ENCODE results near the gene NSRP1.
"Not testable (repeated sequence)": the region's sequence is repeated elsewhere in the genome, so short reads cannot be mapped to it uniquely, and the experiment has no call there.

Gene NSRP1, protein sequence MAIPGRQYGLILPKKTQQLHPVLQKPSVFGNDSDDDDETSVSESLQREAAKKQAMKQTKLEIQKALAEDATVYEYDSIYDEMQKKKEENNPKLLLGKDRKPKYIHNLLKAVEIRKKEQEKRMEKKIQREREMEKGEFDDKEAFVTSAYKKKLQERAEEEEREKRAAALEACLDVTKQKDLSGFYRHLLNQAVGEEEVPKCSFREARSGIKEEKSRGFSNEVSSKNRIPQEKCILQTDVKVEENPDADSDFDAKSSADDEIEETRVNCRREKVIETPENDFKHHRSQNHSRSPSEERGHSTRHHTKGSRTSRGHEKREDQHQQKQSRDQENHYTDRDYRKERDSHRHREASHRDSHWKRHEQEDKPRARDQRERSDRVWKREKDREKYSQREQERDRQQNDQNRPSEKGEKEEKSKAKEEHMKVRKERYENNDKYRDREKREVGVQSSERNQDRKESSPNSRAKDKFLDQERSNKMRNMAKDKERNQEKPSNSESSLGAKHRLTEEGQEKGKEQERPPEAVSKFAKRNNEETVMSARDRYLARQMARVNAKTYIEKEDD

DNA sequence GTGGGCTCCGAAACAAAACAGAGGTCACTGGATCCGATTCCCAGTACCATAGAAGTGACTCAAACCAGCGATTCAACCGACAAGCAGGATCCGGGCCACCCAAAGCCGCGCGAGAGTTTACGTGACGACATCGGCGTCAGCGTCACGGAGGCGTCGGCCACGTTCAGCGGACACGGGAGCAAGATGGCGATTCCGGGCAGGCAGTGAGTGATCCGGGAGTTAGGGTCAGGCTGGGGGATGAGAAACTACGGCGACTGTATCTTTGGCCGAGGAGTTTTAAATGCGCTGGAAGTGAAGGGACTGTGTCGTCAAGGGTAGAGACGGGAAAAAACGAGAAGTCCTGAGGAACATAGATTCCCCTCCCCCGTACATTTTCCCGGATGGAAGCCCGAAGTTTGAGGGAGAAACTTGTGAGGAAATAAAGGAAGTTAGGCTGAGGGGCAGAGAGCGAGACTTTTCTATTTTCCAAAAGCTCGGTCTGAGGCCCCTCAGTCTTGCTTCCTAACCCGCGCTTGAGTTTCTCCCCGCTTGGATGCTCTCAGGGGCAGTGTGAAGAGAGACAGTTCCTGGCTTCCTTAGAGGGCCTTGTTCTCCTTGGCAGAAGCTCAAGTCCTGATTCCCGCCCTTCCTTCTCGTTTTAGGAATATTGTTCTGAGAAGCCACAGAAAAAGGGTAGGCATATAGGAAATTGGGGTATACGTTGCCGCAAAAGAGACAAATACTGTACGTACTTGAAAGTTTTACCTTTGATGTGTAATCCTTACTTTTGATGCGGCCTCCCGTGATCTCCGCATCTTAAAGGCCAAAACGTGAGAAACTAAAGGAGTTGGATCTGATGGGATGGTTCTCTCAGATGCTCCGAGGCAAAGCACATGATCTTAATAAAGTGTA lies at the start of gene NSRP1:
Gene NSRP1 (plus strand): TSS at position 156 of the 891 bp plus-strand sequence. CDS start 28 bp downstream, at position 184.
- in situ Hi-C loops (cut with MboI; ENCODE audit: low pct_unique_long_range_greater_than_20kb, low sequenced_read_pairs): no loop called here
- peak; percentile 96 for DNase-seq

DNA sequence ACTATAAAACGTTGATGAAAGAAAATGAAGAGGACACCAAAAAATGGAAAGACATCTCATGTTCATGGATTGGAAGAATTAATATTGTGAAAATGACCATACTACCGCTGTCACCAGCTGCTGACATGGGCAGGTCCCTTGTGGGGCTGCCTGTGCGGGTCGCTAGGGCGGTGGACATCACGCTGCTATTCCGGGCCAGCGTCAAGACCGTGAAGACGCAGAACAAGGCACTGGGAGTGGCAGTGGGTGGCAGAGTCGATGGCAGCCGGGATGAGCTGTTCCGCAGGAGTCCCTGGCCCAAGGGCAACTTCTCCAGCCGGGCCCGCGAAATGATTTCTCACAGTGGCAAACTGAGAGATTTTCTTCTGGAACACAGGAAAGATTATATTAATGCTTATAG lies 48.2 kb upstream of the NSRP1 start:
- in situ Hi-C loops (cut with MboI; ENCODE audit: low pct_unique_long_range_greater_than_20kb, low sequenced_read_pairs): no loop called here
- no peak for DNase-seq

DNA sequence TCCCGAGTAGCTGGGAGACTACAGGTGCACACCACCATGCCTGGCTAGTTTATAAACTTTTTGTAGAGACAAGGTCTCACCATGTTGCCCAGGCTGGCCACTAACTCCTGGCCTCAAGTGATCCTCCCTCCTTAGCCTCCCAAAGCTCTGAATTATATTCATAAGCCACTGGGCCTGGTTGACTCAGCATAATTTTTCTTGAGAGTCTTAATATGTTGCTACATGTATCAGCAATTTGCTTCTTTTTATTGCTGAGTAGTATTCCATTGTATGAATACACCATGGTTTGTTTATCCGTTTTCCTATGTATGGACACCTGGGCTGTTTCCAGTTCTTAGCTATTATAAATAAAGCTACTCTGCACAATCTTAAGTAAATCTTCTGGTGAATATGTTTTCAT lies 42.4 kb upstream of the NSRP1 start:
- DNase-seq: no peak
- in situ Hi-C loops (cut with MboI; ENCODE audit: low pct_unique_long_range_greater_than_20kb, low sequenced_read_pairs): no loop called here

DNA sequence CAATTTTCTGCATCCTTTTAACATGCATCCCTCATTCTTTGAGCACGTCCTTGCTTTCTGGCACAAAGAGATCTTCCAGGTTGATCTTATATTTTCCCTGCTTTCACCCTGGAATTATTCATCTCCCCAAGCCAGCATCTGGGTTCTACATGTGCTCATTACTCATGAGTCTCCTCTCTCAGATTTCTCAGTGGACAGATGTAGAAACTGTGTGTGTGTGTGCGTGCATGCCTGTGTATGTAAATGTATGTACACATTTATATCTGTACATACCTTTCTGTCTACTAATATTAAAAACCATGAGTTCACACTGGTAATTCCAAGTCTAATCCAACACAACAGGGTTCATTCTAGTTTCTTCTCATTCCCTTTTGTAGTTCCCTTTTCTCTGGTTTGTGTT lies 41.9 kb upstream of the NSRP1 start:
- no peak for DNase-seq
- in situ Hi-C loops (cut with MboI; ENCODE audit: low pct_unique_long_range_greater_than_20kb, low sequenced_read_pairs): loop anchor here (25.0 kb wide), 3 partner anchors 87 to 462 kb away; partner anchors contain the start of gene CORO6

DNA sequence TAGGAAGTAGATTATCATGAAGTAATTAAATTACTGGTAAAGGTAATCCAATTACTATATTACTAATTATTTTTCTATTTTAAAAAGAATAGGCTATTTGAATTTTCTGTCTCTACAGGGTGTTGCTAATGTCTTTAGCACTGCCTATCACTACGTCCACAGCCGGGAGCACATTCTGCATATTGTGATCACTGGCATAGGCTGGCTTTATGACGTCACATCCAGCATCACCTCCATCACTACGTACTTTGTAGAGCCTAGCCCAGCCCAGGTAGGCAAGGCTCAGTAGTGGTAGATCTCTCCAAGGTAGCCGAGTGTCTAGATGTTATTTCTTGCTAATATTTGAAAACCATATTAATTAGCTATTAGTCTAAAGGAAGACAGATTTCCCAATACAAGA lies 33.8 kb upstream of the NSRP1 start:
- in situ Hi-C loops (cut with MboI; ENCODE audit: low pct_unique_long_range_greater_than_20kb, low sequenced_read_pairs): loop anchor here (25.0 kb wide), 3 partner anchors 95 to 470 kb away; partner anchors contain the start of gene CORO6

DNA sequence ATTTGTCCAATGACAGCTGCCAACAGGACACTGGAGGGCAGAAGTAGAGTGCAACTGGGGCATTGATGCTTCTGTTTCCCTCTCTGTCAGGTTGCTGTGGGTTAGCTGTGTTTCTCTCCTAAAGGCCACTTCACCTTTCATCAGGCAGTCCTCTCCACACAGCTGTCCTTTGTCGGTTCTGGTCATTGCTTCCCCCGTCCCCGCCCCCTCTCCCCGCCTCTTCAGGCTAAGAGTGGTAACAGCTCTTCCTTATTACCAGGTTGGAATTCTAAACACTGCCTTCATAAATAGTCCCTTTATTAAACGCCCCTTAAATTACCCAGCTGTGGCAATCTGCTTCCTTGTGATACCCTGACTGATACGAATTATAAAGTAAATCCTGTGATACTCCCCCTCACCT lies 31.8 kb upstream of the NSRP1 start:
- DNase-seq: no peak
- in situ Hi-C loops (cut with MboI; ENCODE audit: low pct_unique_long_range_greater_than_20kb, low sequenced_read_pairs): loop anchor here (25.0 kb wide), 3 partner anchors 97 to 472 kb away; partner anchors contain the start of gene CORO6

More for the DNA sequence above, 33.8 kb upstream of the NSRP1 start:
- no peak for DNase-seq

DNA sequence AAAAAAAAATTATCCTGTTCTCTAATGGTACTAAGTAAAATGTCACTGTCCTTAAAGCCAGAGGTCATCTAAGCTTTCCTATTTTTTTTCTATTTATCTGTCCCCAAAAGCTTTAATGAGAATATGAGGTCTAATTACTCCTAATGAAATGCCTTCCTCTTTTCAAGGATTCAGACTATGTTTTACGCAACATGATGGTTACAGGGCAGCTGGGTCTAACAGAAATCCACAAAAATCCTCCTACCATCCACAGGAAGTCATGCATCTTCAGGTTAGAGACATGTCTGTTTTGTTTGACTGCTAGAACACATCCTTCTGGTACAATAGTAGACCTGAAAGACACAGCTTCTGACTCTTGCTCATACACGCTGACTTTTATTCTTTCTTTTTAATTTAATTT lies 29.7 kb upstream of the NSRP1 start:
- peak; percentile 23 for DNase-seq
- in situ Hi-C loops (cut with MboI; ENCODE audit: low pct_unique_long_range_greater_than_20kb, low sequenced_read_pairs): loop anchor here (25.0 kb wide), 3 partner anchors 100 to 475 kb away; partner anchors contain the start of gene CORO6

DNA sequence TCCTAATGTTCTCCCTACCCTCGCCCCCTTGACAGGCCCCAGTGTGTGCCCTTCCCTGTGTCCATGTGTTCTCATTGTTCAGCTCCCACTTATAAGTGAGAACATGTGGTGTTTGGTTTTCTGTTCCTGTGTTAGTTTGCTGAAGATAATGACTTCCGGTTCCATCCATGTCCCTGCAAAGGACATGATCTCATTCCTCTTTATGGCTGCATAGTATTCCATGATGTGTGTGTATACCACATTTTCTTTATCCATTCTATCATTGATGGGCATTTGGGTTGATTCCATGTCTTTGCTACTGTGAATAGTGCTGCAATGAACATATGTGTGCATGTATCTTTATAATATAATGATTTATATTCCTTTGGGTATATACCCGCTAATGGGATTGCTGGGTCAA lies 29.2 kb upstream of the NSRP1 start:
- not testable (repeated sequence) for DNase-seq
- in situ Hi-C loops (cut with MboI; ENCODE audit: low pct_unique_long_range_greater_than_20kb, low sequenced_read_pairs): loop anchor here (25.0 kb wide), 3 partner anchors 100 to 475 kb away; partner anchors contain the start of gene CORO6

DNA sequence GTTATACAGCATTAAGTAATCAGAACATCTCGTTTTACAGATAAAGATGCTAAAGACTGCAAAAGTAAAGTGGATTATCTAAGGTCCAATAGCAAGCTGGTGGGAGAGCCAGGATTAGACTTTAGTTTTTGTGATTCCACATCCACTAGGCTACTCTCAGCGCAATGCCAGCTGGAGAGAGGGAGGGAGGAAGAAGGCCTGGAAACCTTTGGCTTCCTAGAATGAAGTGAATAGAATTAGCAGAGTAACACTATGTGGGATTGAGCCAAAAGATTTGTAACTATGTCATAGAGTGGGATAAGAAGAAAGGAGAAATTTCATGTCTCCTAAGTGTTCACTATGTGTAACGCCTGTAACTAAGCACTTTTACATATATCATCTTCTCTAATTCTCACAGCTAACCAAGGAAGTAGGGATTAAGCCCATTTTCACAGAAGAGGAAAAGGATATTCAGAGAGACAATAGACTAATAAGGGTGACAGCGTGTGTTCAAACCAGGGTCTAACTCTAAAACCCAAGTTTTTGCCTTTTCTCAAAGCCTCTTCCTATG lies 25.4 kb upstream of the NSRP1 start:
- in situ Hi-C loops (cut with MboI; ENCODE audit: low pct_unique_long_range_greater_than_20kb, low sequenced_read_pairs): loop anchor here (25.0 kb wide), 3 partner anchors 104 to 479 kb away; partner anchors contain the start of gene CORO6
- DNase-seq: no peak

DNA sequence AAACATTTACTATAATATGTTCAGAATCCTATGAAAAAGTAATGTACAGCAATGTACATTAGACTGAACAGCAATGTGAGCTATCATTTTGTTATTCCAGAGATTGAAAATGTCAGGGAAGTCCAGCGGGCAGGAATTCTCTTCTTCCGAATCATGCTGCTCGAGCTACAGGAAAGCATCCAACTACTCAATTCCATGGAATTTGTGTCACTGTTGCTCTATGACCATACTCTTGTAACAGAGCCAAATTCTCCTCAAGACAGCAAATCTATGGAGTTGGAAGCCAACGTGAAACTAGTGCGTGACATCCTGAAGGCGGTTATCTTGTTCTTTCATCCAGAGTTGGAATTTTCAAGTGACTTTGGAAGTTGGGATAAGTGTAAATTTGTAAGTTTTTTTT lies 24.8 kb upstream of the NSRP1 start:
- in situ Hi-C loops (cut with MboI; ENCODE audit: low pct_unique_long_range_greater_than_20kb, low sequenced_read_pairs): loop anchor here (25.0 kb wide), 3 partner anchors 104 to 479 kb away; partner anchors contain the start of gene CORO6
- DNase-seq: no peak

DNA sequence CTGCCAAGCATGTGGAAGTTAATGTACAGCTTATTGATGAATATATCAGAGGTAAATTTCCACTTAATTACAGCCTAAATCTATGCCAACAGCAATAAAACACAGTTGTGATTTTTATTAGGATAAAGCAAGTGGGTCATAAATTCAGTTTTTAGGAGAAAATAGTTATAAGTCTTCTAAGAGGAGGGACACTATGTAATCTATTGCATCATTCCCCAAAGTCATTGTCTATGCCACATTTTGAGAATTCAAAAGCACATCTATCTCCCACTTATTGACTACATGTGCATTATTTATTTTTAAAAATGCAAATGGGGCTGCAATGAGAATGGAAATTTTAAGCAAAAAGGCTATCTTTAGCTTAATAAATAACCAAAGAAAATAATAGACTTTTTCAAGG lies 23.7 kb upstream of the NSRP1 start:
- in situ Hi-C loops (cut with MboI; ENCODE audit: low pct_unique_long_range_greater_than_20kb, low sequenced_read_pairs): loop anchor here (25.0 kb wide), 3 partner anchors 106 to 481 kb away; partner anchors contain the start of gene CORO6
- no peak for DNase-seq

DNA sequence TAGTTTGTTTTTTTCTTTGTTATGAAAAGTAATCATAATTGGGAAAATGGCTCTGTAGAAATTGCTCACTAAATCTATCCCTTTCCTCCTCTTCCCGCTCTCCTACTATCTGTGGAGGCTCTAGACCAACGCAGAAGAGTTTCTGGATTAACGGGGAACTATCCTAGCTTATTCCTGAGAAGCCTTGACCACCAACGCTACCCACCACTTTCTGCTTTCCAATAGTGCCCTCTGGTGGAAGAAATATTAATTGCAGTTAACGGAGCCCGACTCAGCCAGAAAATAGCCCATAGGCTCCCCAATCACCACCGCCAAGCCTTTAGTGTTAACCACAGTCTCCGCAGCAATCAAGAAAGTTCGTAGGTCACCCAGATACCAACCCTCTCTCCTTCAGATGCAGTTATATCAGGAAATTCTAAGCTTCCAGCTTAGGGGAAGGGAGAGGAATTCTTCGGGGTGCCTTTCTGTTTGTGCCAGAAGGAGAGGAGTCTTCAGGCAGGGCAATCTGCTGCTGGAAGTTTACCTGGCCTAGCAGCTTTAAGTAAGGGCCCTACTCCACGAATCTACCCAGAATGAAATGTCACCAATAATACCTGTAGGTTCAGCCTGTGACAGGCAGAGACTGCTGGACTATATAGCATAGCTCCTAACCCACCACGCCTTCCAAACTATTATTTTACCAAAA lies 23.0 kb upstream of the NSRP1 start:
- peak; percentile 93 for DNase-seq
- in situ Hi-C loops (cut with MboI; ENCODE audit: low pct_unique_long_range_greater_than_20kb, low sequenced_read_pairs): loop anchor here (25.0 kb wide), 3 partner anchors 106 to 481 kb away; partner anchors contain the start of gene CORO6

DNA sequence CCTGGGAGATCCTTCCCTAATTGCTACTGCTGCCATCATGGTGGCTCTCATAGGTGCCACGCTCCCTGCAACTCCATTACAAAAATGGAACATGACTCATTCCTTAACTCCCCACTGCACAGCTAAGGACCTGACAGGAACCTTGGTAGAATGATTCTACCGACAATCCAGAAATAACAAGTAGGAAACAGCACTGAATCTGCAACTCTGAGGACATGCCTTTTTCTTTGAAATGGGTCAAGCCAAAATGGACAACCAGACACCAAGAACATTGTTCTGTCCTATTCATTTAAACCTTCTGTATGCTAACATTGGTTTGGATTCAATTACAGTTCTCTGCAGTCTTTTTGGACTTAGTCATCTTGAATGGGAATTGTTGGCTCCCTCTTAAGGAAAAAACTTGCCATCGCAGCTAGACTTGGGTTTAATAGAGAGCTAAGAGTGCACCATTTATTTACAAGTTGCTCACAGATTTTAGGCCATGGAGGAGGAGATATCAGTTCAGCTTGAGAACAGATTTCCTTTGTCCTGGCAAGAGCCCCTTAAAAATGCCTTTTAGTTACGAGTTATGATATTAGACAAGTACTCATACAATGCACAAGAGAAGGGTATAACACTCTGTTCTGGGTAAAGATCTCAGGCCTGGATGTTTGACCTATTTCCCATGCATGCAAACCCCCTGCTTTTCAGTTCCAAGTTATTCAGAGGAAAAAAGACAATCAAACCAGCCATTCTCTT lies 20.9 kb upstream of the NSRP1 start:
- DNase-seq: peak; percentile 81
- in situ Hi-C loops (cut with MboI; ENCODE audit: low pct_unique_long_range_greater_than_20kb, low sequenced_read_pairs): loop anchor here (25.0 kb wide), 3 partner anchors 108 to 483 kb away; partner anchors contain the start of gene CORO6

DNA sequence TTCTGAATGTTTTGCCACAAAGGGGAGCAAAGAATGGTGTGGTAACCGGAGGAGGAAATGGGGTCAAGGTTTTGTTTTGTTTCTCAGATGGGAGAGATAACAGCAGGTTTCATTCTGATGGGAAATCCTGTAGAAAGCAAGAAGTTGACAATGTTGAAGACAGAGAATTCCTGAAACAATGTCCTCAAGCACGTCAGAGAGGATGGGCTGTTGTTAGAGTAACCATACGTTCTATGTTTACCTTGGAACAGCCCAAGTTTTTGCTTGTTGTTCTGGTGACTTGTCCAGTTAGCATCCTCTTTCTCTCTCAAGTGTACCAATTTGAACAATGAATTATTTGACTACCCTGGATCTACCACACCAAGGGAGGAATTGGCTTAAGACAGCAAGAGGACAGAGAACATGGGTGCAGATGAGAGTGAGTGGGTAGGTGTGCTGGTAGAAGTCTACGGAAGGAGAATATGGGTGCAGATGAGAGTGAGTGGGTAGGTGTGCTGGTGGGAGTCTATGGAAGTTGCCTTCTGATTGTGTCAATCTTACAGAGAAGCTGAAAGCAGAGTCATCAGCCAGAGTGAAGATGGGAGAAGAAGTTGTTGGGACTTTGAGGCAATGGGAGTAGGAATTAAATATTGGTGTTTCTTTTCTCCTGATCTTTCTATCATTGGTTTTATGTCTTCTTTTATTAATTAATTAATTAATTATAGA lies 14.8 kb upstream of the NSRP1 start:
- no peak for DNase-seq
- in situ Hi-C loops (cut with MboI; ENCODE audit: low pct_unique_long_range_greater_than_20kb, low sequenced_read_pairs): no loop called here

DNA sequence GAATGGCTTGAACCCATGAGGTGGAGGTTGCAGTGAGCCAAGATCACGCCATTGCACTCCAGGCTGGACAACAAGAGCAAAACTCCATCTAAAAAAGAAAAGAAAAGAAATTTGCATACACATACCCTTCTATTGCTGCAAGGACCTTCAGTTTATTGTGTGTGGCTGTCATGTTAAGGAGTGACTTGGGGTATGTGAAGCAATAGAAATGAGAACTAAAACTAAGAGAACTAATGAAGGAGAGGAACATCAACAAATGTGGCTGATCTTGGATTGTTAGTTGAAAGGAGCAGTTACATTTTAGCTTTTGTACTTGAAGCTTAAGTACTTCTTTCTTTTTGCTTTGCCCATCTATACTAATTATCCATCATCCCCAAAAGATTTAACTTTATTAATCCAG lies 12.7 kb upstream of the NSRP1 start:
- in situ Hi-C loops (cut with MboI; ENCODE audit: low pct_unique_long_range_greater_than_20kb, low sequenced_read_pairs): no loop called here

DNA sequence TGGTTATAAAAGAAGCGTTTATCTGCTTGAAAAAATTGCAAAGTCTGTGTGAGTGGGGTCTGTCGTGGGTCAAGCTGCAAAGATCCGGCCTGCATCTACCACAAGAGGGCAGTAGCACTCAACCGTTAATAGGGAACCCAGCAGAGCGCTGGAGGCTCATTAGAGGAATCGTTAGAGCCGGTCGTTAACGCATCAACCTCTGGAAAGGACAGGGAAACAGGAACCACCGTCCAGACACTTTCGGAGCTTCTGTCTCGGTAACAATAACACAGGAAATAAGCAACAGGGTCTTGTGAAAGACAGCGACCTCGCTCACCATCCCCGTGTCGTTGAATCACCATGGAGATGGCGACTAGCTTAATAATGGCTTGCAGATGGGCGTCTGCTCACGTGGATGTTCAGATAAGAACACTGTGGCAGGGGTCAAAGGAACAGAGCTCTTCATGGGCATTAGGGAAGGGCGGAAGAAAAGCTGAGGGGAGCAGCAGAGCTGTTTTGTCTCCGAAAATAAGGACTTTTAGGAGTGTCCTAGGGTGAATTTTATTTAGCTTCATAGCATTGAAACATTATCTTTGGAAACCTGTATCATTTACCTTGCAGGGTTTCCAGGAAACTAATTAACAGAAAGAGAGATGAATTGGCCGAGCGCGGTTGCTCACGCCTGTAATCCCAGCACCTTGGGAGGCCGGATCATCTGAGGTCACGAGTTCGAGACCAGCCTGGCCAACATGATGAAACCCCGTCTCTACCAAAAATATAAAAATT lies 11.9 kb upstream of the NSRP1 start:
- in situ Hi-C loops (cut with MboI; ENCODE audit: low pct_unique_long_range_greater_than_20kb, low sequenced_read_pairs): no loop called here
- peak; percentile 96 for DNase-seq

More for the DNA sequence above, 12.7 kb upstream of the NSRP1 start:
- no peak for DNase-seq

Data from KBM-7 (cell line).